Measurements from ENCODE around the gene RAB31. TPM values are rescaled to one million over a fixed set of nuclear protein-coding genes. Genes with fewer than 3 reads are reported as not detected.
A peak's percentile ranks its signal among the peaks of the same experiment; 100 is the strongest.

The RAB31 gene
- total RNA-seq, 3 donors from 2014 or later: 22.4 to 110 (median 32.4) TPM

DNA sequence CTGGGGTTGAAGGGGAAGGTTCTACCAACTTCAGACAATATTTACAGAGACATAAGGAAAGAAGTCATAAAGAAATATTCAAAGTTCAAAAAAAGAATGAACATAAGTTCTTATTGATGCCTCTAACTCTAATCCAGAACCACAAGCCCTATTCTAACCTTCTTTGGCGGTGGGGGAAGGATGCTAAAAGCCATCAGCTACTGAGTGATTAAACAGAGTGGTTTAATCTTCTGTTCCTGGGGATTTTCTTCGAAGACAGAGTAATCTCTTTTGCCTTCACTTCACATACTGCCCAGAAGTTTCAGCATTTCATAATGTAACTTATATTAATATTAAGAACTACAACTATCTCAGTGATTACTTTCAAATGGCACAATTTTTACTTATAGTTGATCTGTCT lies 126.5 kb downstream of the RAB31 start:
- Histone ChIP-seq H3K36me3 (no peaks in the 10 kb centered on the region), H3K4me3 (no peak overlapping the region), H3K9me3 (no peaks in the 10 kb centered on the region), H3K4me1 (peaks cover 0 to 10% of the 10 kb centered on the region in 2 donors), H3K27ac (no peak overlapping the region), H3K27me3 (no peaks in the 10 kb centered on the region)
- intact Hi-C loops (cut with DNase I; ENCODE audit: low total_unique reads): no loop called here
- DNase-seq (ENCODE audit: low spot score in 2 of 2): no peak
- TF ChIP-seq, protein P1, sequence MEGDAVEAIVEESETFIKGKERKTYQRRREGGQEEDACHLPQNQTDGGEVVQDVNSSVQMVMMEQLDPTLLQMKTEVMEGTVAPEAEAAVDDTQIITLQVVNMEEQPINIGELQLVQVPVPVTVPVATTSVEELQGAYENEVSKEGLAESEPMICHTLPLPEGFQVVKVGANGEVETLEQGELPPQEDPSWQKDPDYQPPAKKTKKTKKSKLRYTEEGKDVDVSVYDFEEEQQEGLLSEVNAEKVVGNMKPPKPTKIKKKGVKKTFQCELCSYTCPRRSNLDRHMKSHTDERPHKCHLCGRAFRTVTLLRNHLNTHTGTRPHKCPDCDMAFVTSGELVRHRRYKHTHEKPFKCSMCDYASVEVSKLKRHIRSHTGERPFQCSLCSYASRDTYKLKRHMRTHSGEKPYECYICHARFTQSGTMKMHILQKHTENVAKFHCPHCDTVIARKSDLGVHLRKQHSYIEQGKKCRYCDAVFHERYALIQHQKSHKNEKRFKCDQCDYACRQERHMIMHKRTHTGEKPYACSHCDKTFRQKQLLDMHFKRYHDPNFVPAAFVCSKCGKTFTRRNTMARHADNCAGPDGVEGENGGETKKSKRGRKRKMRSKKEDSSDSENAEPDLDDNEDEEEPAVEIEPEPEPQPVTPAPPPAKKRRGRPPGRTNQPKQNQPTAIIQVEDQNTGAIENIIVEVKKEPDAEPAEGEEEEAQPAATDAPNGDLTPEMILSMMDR (IDR thresholded peaks at IDR 0.05): no peak
- TF ChIP-seq POLR2AphosphoS5 (IDR thresholded peaks at IDR 0.05) (no peak), POLR2A (IDR thresholded peaks at IDR 0.05) (no peak)

- H3K27me3 ChIP-seq: no peaks in the 10 kb centered on the region
- peak overlapping the region; percentile 77 to 82 for H3K27ac ChIP-seq
- intact Hi-C loops (cut with DNase I; ENCODE audit: low total_unique reads): no loop called here
- H3K4me3 ChIP-seq: no peak overlapping the region
- H3K4me1 ChIP-seq: peaks cover 0 to 10% of the 10 kb centered on the region in 2 donors
- H3K9me3 ChIP-seq: no peaks in the 10 kb centered on the region
- no peak for DNase-seq (ENCODE audit: low spot score in 2 of 2)
- H3K36me3 ChIP-seq: no peaks in the 10 kb centered on the region
- TF ChIP-seq, protein P1 (IDR thresholded peaks at IDR 0.05): no peak
- no peak for TF ChIP-seq POLR2AphosphoS5 (IDR thresholded peaks at IDR 0.05)
- no peak for TF ChIP-seq POLR2A (IDR thresholded peaks at IDR 0.05)
Observed at GRCh38 chr18:9835113-9835755, 127.1 kb downstream of the RAB31 start.

DNA sequence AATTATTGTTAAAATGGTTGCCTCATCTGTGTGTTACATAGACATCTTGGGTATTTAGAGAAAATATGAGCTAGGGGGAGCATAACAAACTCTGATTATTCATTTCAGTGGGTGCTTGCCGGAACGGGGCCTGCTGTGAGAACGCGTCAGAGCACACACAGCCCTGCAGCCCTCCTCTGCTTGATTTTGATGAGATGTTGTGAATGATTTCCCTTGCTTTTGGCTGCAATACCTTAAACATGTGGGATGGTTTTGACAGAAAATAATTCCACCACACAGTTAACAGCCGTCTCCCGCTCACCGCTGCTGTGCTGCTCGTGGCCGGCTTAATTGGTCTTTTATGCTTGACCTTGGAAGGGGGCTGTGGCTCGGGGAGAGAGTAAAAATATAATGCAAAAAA lies 127.7 kb downstream of the RAB31 start:
- no peaks in the 10 kb centered on the region for H3K27me3 ChIP-seq
- TF ChIP-seq, protein P1 (IDR thresholded peaks at IDR 0.05): no peak
- TF ChIP-seq POLR2A (IDR thresholded peaks at IDR 0.05) (no peak), POLR2AphosphoS5 (IDR thresholded peaks at IDR 0.05) (no peak)
- peak overlapping the region; percentile 27 to 77 for H3K27ac ChIP-seq
- intact Hi-C loops (cut with DNase I; ENCODE audit: low total_unique reads): no loop called here
- H3K36me3 ChIP-seq: no peaks in the 10 kb centered on the region
- H3K9me3 ChIP-seq: no peaks in the 10 kb centered on the region
- DNase-seq (ENCODE audit: low spot score in 2 of 2): no peak
- no peak overlapping the region for H3K4me3 ChIP-seq
- peaks cover 0 to 10% of the 10 kb centered on the region in 2 donors for H3K4me1 ChIP-seq

- peaks cover 0 to 10% of the 10 kb centered on the region in 2 donors for H3K4me1 ChIP-seq
- peak overlapping the region; percentile 56 to 73 for H3K27ac ChIP-seq
- TF ChIP-seq, protein P1 (IDR thresholded peaks at IDR 0.05): no peak
- TF ChIP-seq POLR2A (IDR thresholded peaks at IDR 0.05): no peak
- no peak for TF ChIP-seq POLR2AphosphoS5 (IDR thresholded peaks at IDR 0.05)
- intact Hi-C loops (cut with DNase I; ENCODE audit: low total_unique reads): no loop called here
- H3K27me3 ChIP-seq: no peaks in the 10 kb centered on the region
- no peak overlapping the region for H3K4me3 ChIP-seq
- H3K36me3 ChIP-seq: no peaks in the 10 kb centered on the region
- H3K9me3 ChIP-seq: no peaks in the 10 kb centered on the region
- DNase-seq (ENCODE audit: low spot score in 2 of 2): peak; percentile 62 to 66
Observed at GRCh38 chr18:9838144-9838877, 130.2 kb downstream of the RAB31 start.

DNA sequence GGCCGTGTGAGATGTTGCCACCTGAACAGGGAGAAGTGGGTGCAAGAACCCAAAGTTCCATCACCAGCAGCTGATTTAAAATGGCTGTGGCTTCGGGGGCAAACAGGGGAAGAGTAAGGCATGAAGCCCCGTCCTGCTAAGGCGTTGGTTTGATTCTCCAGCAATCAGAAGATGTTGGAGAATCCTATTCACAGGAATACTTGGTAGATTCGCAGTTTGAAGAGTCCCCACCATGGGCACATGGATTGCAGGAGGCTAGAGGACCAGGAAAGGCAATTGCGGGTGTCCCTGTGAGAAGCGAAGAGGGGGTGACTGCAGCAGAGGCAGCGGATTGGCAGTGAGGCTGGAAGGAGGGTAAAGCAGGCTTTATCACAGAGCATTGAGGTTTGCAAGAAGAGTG lies 131.1 kb downstream of the RAB31 start:
- Histone ChIP-seq H3K36me3 (no peaks in the 10 kb centered on the region), H3K27ac (peak overlapping the region; percentile 56 to 73), H3K27me3 (no peaks in the 10 kb centered on the region), H3K9me3 (no peaks in the 10 kb centered on the region), H3K4me3 (no peak overlapping the region), H3K4me1 (peaks cover 0 to 10% of the 10 kb centered on the region in 2 donors)
- DNase-seq (ENCODE audit: low spot score in 2 of 2): no peak
- intact Hi-C loops (cut with DNase I; ENCODE audit: low total_unique reads): no loop called here
- TF ChIP-seq POLR2A (IDR thresholded peaks at IDR 0.05): no peak
- TF ChIP-seq POLR2AphosphoS5 (IDR thresholded peaks at IDR 0.05): no peak
- TF ChIP-seq, protein P1 (IDR thresholded peaks at IDR 0.05): no peak

Data from breast epithelium (tissue), 4 donors.